ENCODE data around the gene PROM1.

DNA sequence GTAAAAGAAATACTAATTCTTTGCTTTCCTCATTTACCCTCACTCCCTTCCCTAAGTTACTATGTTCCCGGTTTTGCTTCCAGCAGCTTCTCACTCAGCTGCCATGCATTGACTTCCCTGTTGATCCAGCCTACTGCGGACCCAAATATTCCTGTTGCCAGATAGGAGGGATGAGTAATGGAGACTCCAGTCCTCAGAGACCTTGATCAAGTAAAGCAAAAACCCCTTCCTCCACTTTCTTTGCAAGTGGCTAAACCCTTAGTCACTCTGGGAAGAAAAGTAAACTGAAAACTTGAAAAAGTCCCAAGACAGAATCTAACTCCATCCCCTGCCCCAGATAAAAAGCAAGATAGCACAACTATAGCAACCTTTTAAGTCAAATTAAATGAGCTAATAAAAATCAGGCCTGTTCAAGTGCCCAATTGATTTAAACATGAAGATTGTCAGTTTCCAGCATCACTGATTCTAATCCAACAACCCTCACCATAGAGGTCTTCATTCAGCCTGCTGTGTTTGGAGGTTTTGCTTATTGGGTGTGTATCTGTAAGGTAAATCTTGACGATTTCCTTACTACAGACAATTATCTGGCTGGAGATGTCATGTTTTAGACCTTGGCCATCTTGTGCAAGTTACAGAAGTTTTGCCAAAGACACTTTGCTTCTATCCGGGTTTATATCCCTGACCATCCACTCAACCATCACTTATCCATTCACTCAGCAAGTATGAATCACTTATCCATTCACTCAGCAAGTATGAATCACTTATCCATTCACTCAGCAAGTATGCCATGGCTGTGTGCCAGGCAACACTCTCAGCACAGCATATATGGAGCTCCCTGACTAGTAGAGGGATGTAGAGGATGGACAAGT is 162.9 kb downstream of the PROM1 start:
- TF ChIP-seq, protein P1, sequence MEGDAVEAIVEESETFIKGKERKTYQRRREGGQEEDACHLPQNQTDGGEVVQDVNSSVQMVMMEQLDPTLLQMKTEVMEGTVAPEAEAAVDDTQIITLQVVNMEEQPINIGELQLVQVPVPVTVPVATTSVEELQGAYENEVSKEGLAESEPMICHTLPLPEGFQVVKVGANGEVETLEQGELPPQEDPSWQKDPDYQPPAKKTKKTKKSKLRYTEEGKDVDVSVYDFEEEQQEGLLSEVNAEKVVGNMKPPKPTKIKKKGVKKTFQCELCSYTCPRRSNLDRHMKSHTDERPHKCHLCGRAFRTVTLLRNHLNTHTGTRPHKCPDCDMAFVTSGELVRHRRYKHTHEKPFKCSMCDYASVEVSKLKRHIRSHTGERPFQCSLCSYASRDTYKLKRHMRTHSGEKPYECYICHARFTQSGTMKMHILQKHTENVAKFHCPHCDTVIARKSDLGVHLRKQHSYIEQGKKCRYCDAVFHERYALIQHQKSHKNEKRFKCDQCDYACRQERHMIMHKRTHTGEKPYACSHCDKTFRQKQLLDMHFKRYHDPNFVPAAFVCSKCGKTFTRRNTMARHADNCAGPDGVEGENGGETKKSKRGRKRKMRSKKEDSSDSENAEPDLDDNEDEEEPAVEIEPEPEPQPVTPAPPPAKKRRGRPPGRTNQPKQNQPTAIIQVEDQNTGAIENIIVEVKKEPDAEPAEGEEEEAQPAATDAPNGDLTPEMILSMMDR (tag by site-specific recombination; IDR thresholded peaks at IDR 0.05), result no peak
- TF ChIP-seq ZBTB26 (tag by site-specific recombination; optimal IDR thresholded peaks at IDR 0.05), result no peak
- no peak for TF ChIP-seq YY1 (tag by site-specific recombination; IDR thresholded peaks at IDR 0.05)
- no peak for TF ChIP-seq ZBTB7A (tag by site-specific recombination; IDR thresholded peaks at IDR 0.05; ENCODE audit: low read depth)
- TF ChIP-seq, protein P2, sequence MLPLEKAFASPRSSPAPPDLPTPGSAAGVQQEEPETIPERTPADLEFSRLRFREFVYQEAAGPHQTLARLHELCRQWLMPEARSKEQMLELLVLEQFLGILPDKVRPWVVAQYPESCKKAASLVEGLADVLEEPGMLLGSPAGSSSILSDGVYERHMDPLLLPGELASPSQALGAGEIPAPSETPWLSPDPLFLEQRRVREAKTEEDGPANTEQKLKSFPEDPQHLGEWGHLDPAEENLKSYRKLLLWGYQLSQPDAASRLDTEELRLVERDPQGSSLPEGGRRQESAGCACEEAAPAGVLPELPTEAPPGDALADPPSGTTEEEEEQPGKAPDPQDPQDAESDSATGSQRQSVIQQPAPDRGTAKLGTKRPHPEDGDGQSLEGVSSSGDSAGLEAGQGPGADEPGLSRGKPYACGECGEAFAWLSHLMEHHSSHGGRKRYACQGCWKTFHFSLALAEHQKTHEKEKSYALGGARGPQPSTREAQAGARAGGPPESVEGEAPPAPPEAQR (tag by site-specific recombination; IDR thresholded peaks at IDR 0.05), result no peak
